Omental fat pad (tissue), 4 donors: ENCODE results near the gene PDZRN3. TPM values are rescaled to one million over a fixed set of nuclear protein-coding genes. Genes with fewer than 3 reads are reported as not detected.

Experiments
- ATAC-seq: fragments of 150-250 bp; one replicate; pipeline ENCODE4 v1.9.1; 2016; ENCODE audit warnings: mild to moderate bottlenecking, moderate library complexity; ENCODE audit not compliant: low FRiP score
- DNase-seq: peaks from one replicate; pipeline ENCODE4 v3.0.0-alpha.2; 2019; ENCODE audit warnings: low spot score
- total RNA-seq, 4 donors: library from RNA; depleted of rRNA; stranded (reverse); fragments of >200 nt; gene quantifications; one replicate each; pipeline ENCODE4 v1.1.0, GENCODE V29; 2016
- TF ChIP-seq, protein P1 (sequence below), 3 donors: fragments of 450-650 bp; IDR thresholded peaks; one replicate each; pipeline ENCODE4 v1.5.1; 2016 to 2017; ENCODE audit warnings: antibody characterized with exemption in 3 of 3, mild to moderate bottlenecking in 3 of 3, moderate library complexity in 2 of 3

PDZRN3 gene
- total RNA-seq, 4 donors from 2014 or later, result 22.8 to 47.4 (median 37.5) TPM

DNA sequence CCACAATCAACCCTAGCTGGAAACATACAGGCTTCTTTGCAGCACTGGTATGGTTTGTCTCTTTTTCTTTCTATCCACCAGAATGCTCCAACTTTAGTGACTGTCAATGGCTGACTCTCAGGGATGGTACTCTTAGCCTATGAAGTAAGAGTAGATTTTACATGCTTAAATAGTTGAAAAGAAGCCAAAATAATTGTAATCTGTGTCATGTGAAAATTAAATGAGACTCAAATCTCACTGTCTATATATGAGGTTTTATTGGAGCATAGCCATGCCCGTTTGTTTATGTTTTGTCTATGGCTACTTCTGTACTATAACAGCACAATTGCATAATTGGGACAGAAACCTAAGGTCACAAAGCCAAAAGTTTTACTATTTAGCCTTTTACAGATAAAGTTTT, 29.1 kb upstream of the PDZRN3 start:
- DNase-seq, result no peak
- ATAC-seq, result no peak
- TF ChIP-seq, protein P1, sequence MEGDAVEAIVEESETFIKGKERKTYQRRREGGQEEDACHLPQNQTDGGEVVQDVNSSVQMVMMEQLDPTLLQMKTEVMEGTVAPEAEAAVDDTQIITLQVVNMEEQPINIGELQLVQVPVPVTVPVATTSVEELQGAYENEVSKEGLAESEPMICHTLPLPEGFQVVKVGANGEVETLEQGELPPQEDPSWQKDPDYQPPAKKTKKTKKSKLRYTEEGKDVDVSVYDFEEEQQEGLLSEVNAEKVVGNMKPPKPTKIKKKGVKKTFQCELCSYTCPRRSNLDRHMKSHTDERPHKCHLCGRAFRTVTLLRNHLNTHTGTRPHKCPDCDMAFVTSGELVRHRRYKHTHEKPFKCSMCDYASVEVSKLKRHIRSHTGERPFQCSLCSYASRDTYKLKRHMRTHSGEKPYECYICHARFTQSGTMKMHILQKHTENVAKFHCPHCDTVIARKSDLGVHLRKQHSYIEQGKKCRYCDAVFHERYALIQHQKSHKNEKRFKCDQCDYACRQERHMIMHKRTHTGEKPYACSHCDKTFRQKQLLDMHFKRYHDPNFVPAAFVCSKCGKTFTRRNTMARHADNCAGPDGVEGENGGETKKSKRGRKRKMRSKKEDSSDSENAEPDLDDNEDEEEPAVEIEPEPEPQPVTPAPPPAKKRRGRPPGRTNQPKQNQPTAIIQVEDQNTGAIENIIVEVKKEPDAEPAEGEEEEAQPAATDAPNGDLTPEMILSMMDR (IDR thresholded peaks at IDR 0.05), result no peak

DNA sequence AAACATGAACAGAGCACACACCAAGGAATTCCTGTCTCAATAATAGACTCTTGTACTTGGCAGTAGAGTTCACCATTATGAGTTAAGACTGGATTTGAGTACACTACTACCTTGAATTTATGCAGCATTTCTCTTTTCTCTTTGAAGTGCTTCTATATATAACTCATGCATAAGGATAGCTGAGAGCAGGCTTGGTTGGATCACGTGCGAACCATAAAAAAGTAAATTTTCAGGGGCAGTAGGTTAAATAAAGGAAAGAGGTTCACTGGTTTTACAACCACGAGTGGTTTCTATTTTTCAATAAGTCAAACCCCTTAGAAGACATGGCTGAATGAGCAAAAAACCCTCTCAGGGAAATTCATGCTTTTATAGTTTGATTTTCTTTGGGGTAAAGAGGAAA, 28.6 kb upstream of the PDZRN3 start:
- TF ChIP-seq, protein P1 (IDR thresholded peaks at IDR 0.05), result no peak
- ATAC-seq (no peak), DNase-seq (no peak)

DNA sequence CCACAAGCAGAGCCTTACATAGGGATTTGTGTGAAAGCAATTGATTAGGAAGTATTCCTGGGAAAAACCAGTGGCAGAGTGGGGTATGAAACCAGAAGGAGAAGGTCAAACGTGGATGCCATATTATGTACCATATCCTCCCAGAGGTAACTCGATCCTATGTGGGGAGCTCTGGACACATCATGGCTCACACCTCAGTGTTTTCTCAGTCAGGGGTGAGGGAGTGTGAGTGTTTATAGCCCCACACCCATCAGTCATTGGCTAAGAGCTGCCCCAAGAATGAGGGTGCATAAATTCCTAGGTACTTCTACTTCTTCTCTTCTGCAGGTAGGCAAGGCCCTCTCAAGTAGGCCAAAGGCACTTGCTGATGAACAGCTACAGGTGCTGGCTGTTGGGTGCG, 28.2 kb upstream of the PDZRN3 start:
- ATAC-seq (no peak), DNase-seq (no peak)
- TF ChIP-seq, protein P1 (IDR thresholded peaks at IDR 0.05), result no peak

DNA sequence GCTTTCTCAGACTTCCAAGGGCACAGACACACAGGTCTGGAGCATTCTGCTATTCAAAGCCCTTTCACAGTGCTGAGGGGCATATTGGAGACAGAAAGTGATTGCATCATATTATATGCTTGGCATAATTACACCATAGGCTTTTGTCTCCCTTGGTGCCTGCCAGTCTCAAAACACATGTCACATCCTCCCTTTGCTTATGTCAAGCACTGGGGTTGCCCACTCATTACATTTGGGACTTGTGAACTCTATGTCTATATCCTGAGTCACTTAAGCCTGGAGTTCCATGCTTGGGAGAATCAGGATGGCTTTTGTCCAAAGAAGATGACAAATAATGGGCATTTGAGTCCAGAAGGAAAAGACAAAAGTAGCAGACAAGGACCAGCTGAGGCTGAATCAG, 12.3 kb upstream of the PDZRN3 start:
- DNase-seq (no peak), ATAC-seq (no peak)
- TF ChIP-seq, protein P1 (IDR thresholded peaks at IDR 0.05), result no peak

DNA sequence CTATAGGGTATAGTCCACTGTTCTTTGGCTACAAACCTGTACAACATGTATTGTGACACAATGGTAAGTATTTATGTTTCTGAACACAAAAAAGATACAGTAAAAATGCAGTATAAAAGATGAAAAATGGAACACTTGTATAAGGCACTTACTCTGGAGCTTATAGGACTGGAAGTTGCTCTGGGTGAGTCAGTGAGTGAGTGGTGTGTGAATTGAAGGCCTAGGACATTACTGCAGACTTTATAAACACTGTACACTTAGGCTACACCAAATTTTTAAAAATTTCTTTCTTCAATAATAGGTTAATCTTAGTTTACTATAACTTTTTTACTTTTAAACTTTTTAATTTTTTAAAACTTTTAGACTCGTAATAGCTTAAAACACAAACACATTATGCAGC, 10.5 kb upstream of the PDZRN3 start:
- TF ChIP-seq, protein P1 (IDR thresholded peaks at IDR 0.05), result no peak
- ATAC-seq, result no peak
- no peak for DNase-seq

DNA sequence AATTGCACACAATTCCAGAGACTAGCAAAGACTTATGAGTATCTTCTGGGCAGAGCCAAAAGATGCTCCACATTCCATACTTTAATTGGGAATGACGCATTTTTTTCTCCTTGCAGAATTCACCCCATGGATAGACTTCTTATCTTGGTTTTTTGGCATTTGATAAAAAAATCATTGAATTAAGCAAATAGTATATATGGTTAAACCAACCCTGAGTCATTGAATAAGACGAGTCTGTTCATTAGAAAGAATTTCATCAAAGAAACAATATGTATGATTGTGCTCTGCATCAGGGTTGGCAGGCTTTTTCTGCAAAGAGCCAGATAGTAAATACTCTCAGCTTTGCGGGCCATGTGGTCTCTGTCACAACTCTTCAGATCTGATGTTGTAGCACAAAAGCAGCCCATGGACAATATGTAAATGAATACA, 9.2 kb upstream of the PDZRN3 start:
- DNase-seq, result no peak
- TF ChIP-seq, protein P1 (IDR thresholded peaks at IDR 0.05), result no peak
- ATAC-seq, result no peak

DNA sequence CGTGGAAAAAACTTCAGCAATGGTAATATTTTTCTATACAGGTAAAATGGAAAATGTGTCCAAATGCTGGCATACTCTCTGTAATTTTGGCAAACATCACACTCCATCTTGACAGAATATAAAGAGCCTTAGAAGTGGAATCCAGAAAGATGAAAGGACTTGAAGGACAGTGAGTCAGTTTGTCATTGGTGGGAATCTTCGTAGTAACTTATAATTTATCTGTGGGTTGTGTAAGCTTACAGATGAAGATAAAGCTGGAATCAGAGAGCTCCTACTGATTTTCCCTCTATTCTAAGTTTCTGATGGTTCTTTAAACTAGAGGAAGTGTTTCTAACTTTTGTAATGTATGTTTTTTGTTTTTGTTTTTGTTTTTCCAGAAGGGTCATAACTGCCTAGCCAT, 8.7 kb upstream of the PDZRN3 start:
- no peak for ATAC-seq
- TF ChIP-seq, protein P1 (IDR thresholded peaks at IDR 0.05), result no peak
- no peak for DNase-seq
